Kidney glomerular epithelial cell (primary cell): Measurements from ENCODE around the gene FPGS.
A peak's percentile ranks its signal among the peaks of the same experiment; 100 is the strongest.
"Not testable (repeated sequence)": the region's sequence is repeated elsewhere in the genome, so short reads cannot be mapped to it uniquely, and the experiment has no call there.

Experiments used
- DNase-seq: peaks from one replicate; lab custom pipeline; 2025; lab: John Stamatoyannopoulos, UW

Gene FPGS

GRCh38 chr9:127770905-127771569 lies 31.6 kb upstream of the FPGS start:
- peak; percentile 95 for DNase-seq

DNA sequence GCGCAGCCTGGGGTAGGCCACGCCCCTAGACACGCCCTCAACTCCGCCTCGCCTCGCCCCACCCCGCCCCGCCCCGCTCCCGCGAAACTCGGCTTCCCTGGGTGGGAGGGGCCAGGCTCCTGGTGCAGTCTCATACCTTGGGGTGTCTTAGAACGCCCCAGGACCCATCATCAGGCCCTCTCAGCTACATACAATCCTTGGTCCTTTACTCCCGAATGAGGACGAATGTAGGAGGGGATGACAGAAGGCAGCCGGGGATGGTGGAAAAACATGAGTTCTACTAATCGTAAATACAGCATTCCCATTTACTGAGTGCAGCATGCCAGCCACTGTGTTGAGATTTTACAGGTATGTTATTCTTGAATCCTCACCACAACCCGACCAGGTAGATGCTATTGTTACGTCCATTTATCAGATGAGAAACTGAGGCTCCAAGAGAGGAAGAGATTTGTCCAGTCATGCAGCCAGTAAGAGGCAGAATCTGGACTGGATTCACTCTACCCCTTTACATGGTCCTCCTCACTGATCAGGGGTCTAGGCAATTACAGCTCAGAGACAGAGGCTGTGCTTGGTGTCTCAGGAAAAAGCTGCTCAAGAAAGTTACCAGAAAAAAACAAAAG lies 31.0 kb upstream of the FPGS start:
- DNase-seq, result no peak

- DNase-seq, result no peak
Measured at GRCh38 chr9:127772603-127773002, 30.1 kb upstream of the FPGS start.

DNA sequence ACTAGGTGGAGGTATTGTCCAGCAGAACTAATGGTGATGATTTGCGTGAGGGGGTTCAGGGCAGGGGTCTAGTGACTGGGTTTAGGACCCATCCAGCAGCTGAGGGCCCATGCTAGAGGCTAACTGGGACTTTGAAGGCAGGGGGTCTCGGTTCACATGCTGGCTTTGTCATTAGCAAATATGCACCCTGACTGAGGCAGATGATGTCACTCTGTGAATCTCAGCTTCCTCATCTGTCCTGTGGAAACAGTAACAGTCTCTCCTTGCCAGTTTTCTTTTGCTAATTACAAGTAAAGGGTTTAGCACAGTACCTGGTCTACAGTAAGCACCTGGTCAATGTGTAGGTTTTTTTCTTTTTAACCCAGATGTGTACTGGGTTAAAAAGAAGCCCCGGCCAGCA lies 29.4 kb upstream of the FPGS start:
- DNase-seq, result no peak

GRCh38 chr9:127773981-127774380 lies 28.7 kb upstream of the FPGS start:
- no peak for DNase-seq

DNA sequence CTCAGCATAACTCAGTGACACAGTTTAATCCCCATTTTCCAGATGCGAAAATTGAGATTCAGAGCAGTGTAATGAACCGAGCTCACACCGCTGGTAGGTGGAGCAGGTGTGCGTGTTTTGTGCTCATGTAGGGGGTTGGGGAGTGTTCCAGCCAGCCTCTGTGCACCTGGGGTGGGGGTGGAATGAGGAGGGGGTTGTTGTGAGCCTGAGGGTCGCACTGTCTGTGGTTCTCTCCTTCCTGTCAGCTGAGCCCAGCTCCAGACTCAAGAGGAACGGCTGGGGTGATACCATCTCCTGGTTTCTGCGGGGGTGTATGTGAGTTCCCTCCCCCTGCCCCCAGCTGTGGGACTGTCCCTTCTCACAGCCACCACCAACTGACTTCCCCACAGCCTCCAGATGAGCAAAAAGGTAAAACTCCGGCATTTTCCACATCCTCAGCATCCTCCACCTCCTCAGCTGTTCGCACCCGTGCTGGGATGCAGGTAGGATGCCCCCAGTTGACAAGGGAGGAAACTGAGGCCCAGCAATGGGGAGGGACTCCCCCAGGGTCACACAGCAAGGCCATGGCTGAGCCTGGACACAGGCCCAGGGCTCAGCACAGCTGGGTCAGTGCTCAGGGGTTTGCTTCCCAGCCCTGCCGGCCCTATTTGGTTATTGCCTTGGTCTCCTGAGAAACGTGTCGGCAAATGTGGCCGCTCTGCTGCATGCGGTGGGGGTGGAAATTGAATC lies 26.3 kb upstream of the FPGS start:
- DNase-seq, result no peak

DNA sequence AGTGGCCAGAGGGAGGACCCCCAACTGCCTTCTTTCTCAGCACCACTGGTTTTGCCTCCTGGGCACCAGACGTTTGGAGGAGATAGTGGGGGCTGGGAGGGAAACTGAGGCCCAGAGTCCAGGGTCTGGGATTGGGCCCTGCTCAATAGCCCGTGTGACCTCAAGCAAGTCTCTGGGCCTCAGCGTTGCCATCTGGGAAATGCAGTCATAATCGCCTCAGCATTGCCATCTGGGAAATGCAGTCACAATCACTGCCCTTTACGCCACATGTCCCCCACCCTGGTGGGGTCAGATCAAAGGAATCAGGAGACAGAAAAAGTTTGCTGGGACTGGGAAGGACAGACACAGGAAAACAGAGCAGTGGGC lies 25.8 kb upstream of the FPGS start:
- DNase-seq, result no peak

- no peak for DNase-seq
Measured at GRCh38 chr9:127777368-127777980, 25.2 kb upstream of the FPGS start.

DNA sequence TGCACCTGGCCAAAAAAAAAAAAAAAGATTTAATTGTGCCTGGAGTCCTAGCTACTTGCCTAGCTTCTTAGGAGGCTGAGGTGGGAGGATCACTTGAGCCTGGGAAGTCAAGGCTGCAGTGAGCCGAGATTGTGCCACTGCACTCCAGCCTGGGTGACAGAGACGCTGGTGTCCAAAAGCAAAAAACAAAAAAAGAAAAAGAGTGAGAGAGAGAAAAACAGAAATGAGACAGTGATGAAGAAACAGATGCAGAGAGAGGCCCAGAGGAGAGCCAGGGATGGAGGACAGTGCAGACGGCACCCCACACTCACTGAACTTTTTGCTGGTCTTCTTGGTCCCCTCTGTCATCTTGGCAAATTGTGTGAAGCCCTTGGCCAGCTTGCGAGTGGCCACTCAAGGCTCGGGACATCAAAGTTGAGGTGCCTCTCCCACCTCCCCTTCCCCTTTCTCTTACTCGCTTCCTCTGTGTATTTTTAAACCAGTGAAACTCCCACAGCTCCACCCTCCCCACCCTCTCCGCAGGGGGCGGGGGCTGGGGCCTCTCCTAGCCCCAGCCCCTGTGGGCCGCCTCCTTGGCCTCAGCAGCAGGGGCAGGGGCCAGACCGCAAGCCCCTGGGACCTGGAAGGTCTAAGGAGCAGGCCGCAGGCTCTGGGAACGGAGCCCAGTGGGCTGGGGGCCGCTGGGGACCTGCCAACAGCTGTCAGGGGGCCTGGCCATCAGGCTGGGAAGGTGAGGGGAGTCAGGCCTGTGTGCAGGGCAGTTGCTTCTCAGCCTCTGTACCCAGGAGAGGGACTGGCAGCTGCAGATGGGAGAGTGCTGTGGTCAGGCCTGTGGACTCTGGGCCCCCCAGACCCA lies 24.2 kb upstream of the FPGS start, which contains the start of gene SH2D3C:
SH2D3C (minus strand) TSS at position 387 of the 856 bp plus-strand sequence; CDS start at position 348, 39 bp downstream.
- no peak for DNase-seq

DNA sequence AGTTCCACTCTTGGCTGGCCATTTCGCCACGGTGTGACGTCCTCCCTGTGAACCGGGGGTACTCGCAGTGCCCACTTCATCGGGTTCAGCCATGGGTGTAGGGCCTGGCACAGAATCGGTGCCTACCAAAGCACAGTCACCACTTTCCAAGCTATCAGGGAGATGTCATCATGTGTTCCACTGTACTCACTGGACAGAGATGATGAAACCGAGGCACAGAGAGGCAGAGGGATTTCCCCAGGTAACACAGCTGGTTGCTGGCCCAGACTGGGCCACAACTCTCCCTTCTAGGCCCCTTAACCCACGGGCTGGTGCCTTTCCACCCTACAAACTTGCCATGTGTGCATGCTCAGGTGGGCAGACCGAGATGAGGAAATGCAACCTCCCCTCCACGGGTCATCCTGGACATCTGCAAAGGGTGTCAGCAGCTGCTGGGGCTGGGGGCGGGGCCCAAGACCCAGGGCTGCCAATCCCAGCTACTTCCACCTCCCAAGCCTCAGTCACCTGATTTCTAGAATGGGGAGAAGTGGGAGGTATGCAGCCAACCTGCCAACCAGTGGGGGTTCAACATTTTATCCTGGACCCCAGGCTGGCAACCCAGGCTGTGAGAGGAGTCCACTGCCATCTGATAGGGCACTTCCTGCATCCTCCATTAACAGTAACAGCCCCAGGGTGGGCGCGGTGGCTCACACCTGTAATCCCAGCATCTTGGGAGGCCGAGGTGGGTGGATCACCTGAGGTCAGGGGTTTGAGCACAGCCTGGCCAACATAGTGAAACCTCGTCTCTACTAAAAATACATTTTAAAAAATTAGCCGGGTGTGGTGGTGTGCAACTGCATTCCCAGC lies 23.3 kb upstream of the FPGS start:
- DNase-seq, result no peak

DNA sequence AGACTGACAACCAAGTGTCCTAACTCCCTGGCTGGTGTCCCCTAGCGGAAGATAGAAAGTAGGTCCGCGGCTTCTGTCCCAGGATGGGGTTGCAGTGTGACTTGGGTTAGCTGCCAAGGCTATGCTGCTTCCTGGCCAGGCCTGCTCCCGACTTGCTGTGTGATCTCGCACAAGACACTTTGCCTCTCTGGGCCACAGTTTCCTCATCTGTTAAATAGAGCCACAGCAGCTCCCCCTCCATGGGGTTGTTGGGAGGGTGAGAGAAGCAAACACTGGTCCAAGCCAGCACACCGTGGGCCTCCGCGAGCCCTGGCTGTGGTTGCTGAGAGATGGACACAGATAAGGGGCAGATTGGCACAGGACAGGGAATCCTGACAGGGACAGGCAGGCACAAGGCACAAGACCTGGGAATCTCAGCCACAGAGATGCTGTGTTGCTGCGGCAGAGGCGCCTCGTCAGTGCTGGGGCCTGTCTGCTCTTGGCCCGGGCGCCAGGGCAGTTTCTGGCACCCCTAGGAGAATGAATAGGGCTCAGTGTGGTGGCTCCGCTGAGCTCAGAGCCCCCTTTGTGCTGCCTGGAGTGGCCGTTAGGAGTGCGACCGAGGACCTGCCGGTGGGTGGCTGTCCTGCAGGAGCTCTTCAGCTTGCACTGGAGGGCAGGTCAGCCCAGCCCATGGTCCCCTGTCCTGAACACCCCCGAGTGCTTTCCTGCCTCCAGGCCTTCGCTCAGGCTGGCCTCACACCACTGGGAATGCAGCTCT lies 22.4 kb upstream of the FPGS start:
- no peak for DNase-seq

DNA sequence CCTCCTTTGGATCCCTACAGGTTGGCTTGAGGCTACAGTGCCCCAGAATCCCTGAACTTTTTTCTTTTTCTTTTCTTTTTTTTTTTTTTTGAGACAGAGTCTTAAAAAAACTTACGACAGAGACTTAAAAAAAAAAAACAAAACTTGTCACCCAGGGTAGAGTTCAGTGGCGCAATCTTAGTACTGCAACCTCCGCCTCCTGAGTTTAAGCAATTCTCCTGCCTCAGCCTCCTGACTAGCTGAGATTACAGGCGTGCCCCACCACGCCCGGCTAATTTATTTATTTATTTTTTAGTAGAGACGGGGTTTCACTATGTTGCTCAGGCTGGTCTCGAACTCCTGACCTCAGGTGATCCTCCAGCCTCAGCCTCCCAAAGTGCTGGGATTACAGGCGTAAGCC lies 21.8 kb upstream of the FPGS start:
- not testable (repeated sequence) for DNase-seq

- no peak for DNase-seq
Measured at GRCh38 chr9:127781806-127782205, 20.9 kb upstream of the FPGS start.

- DNase-seq, result no peak
Measured at GRCh38 chr9:127783111-127784008, 19.3 kb upstream of the FPGS start.

DNA sequence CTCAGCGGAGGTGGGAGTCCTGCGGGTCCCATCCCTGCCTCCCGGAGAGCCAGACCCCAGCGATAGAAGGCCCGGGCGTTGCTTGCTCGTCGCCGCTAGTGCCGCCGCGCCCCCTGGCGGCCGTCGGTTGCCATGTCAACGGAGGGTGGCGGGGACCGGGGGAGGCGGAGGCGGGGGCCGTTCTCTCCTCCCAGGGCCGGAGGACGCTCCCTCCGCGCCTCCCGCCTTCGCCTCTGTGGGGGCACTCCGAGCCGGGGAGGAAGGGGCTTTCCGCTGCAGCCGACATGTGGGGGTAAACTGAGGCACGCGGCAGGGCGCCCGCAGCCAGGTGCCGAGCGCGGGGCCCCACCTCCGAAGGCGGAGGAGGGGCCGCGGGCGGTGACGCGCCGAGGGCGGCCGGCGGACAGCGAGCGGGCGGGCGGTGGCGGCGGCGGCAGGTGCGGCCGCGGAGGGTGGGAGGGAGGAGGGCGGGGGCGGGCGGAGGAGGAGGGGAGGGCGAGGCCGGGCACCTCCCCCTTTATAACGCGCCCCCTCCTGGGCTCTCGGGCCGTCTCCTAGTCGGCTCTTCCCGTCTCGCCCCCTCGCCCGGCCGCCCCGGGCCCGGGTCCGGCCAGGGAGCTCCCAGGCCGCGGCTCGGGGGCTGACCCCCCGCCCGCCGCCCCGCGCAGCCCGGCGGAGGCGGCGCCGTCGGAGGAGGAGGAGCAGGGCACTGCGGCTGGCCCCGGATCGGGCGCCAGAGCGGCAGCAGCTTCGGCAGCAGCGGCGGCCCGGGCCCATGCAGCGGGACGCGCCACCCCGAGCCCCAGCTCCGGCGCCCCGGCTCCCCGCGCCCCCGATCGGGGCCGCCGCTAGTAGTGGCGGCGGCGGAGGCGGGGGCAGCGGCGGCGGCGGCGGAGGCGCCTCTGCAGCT lies 17.4 kb upstream of the FPGS start:
- DNase-seq, result peak; percentile 61

DNA sequence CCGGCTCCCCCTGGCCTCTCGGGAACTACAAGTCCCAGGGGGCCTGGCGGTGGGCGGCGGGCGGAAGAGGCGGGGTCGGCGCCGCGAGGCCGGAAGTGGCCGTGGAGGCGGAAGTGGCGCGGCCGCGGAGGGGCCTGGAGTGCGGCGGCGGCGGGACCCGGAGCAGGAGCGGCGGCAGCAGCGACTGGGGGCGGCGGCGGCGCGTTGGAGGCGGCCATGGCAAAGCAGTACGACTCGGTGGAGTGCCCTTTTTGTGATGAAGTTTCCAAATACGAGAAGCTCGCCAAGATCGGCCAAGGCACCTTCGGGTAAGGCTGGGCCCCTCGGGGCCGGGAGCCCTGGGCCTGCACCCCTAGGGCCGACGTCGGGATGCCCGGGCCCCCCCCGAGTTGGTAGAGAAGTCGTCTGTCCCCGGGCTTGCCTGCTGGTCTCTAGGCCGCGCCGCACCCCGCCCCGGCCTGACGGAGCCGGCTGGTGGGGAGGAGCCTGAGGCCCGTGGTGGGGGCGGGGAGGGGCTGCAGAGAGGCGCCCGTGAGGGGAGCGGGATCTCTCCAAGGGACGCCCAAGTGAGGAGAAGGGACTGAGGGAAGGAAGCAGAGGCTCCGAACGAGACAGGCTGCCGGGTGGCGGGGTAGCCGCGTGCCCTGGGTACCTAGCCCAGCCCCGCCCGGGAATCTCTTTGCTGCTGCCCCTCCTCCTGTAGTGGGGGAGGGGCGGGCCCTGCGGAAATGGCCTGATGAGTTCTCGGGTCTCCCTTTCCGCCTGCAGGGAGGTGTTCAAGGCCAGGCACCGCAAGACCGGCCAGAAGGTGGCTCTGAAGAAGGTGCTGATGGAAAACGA lies 16.5 kb upstream of the FPGS start, which contains the start of gene CDK9:
CDK9 (plus strand) TSS at position 102 of the 840 bp plus-strand sequence; CDS start at position 217, 115 bp downstream.
- DNase-seq, result peak; percentile 72

GRCh38 chr9:127786773-127787104 lies 15.9 kb upstream of the FPGS start:
- no peak for DNase-seq
